Measurements from ENCODE around the gene B4GALNT2. TPM values are rescaled to one million over a fixed set of nuclear protein-coding genes. Genes with fewer than 3 reads are reported as not detected.
"Not testable (repeated sequence)": the region's sequence is repeated elsewhere in the genome, so short reads cannot be mapped to it uniquely, and the experiment has no call there.

The B4GALNT2 gene
- total RNA-seq, 4 donors from 2014 or later: 0.33 to 10.1 (median 3.9) TPM

DNA sequence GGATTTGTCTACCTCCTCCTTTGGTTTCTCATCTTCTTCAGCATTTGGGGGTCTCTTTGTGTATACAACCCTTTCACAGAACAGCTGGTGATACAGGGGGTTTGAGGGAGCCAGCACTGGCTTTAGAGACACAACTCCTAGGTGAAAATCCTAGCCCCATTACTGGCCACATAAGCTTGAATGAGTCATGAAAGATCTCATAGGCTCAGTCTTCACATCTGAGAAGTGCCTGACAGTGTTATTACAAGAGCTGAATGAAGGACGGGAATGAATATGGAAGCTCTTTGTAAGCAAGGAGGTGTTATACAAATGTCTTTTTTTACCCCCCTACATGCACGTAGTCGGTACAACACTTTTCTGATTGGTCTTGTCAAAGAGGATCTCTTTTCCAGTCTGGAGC is 1.7 kb upstream of the B4GALNT2 start:
- TF ChIP-seq POLR2A (IDR thresholded peaks at IDR 0.05): no peak
- TF ChIP-seq, protein P1, sequence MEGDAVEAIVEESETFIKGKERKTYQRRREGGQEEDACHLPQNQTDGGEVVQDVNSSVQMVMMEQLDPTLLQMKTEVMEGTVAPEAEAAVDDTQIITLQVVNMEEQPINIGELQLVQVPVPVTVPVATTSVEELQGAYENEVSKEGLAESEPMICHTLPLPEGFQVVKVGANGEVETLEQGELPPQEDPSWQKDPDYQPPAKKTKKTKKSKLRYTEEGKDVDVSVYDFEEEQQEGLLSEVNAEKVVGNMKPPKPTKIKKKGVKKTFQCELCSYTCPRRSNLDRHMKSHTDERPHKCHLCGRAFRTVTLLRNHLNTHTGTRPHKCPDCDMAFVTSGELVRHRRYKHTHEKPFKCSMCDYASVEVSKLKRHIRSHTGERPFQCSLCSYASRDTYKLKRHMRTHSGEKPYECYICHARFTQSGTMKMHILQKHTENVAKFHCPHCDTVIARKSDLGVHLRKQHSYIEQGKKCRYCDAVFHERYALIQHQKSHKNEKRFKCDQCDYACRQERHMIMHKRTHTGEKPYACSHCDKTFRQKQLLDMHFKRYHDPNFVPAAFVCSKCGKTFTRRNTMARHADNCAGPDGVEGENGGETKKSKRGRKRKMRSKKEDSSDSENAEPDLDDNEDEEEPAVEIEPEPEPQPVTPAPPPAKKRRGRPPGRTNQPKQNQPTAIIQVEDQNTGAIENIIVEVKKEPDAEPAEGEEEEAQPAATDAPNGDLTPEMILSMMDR (IDR thresholded peaks at IDR 0.05): no peak
- Histone ChIP-seq H3K27ac (no peak overlapping the region), H3K4me3 (replicated peaks in 1 of 3) (no peak overlapping the region), H3K36me3 (no peaks in the 10 kb centered on the region), H3K9me3 (no peaks in the 10 kb centered on the region), H3K4me1 (peaks cover 5 to 21% of the 10 kb centered on the region in 2 donors), H3K27me3 (no peaks in the 10 kb centered on the region)
- no peak for DNase-seq
- WGBS, 2 donors: 87 to 91% methylated on average over 3 of the region's 3 CpGs
- intact Hi-C loops (cut with DNase I): no loop called here

DNA sequence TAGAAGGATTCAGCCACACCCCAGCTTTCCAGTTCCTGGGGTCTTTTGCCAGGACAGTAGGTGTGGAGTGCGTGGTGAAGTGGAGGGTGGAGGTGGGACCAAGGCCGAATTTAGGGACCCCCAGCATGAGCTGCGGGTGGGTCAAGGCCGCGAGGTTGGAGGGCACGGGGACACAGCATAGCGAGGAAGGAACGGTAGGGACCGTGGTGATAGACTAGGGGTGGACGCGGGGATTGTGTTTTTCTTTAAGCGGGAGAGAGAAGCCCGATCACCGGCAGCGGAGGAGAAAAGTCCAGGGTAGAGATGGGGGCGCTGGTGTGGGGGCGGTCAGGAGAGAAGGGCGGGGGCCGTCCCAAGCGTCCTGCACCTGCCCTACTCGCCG is 261 bp upstream of the B4GALNT2 start:
- H3K4me1 ChIP-seq: peaks cover 0 to 12% of the 10 kb centered on the region in 2 donors
- no peaks in the 10 kb centered on the region for H3K27me3 ChIP-seq
- H3K9me3 ChIP-seq: no peaks in the 10 kb centered on the region
- H3K4me3 ChIP-seq (replicated peaks in 1 of 3): peak overlapping the region in 2 of 3 donors; percentile 27 to 41
- no peak for DNase-seq
- intact Hi-C loops (cut with DNase I): no loop called here
- WGBS, 2 donors: 8 to 16% methylated on average over 12 to 14 of the region's 22 CpGs
- TF ChIP-seq POLR2A (IDR thresholded peaks at IDR 0.05): no peak
- TF ChIP-seq, protein P1 (IDR thresholded peaks at IDR 0.05): no peak
- no peaks in the 10 kb centered on the region for H3K36me3 ChIP-seq
- no peak overlapping the region for H3K27ac ChIP-seq

DNA sequence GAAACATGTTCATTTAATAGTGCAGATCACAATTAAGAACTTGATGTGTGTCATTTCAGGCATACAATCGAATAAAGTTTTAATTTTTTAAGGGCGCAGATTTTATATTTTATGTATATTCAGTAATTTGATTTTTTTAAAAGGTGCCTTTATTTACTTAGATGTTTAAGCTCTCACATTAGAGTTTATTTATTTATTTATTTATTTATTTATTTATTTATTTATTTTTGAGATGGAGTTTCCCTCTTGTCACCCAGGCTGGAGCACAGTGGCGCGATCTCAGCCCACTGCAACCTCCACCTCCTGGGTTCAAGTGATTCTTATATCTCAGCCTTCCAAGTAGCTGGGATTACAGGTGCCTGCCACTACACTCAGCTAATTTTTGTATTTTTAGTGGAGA is 3.8 kb downstream of the B4GALNT2 start:
- intact Hi-C loops (cut with DNase I): no loop called here
- no peak for DNase-seq
- no peaks in the 10 kb centered on the region for H3K36me3 ChIP-seq
- H3K27me3 ChIP-seq: no peaks in the 10 kb centered on the region
- peaks cover 0 to 12% of the 10 kb centered on the region in 2 donors for H3K4me1 ChIP-seq
- H3K27ac ChIP-seq: no peak overlapping the region
- 95 to 97% methylated on average over 4 of the region's 4 CpGs for WGBS, 2 donors
- H3K9me3 ChIP-seq: no peaks in the 10 kb centered on the region
- H3K4me3 ChIP-seq (replicated peaks in 1 of 3): no peak overlapping the region
- TF ChIP-seq POLR2A (IDR thresholded peaks at IDR 0.05): no peak
- TF ChIP-seq, protein P1 (IDR thresholded peaks at IDR 0.05): no peak

DNA sequence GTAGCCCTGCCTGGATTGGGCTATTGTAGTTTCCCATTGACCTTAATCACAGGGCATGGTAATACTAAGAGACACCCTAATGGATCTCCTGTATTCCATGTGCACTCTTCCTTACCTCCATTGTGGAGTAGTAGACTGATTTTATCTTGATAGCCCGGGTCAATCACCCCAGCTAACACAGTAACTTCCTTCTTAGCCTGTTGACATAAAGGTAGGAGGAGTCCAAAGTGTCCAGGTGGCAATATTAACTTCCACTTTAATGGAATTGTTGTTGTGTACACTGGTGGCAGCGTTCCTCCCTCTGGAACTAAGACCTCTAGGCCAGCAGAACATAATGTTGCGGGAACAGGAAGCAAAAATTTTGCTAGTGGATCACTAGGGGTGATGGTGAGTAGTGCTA is 13.1 kb downstream of the B4GALNT2 start:
- not testable (repeated sequence) for H3K27me3 ChIP-seq

DNA sequence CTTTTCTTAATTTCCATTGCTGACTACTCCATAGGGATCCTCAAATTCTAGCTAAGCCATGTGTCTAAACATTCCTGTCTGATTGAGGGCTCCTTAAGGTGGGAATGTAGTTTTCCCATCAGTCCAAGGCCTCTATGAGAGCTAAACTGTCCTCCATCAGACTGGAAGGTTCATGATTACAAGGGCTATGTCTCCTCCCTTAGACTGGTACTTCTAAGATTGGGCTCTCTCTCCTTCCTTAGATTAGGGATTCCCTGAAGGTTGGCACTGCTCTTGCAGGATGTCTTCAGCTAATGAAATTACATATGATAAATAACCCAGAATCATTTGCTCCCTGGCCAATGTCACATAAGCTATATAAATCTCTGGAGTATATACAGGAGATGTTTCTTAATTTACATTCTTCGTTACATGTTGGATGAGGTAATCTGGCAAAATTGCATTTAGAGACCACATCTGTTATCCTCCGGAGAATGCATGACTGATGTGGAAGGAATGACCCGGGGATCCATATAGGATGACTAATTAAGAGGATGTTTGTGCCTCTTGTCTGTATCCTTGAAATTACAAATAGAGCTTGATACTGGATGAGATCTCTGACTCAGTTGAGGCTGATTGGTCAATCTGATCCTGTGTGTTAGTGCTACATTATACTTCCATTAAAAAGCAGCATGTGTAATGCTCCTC is 14.2 kb downstream of the B4GALNT2 start:
- Histone ChIP-seq H3K27me3 (no peaks in the 10 kb centered on the region), H3K27ac (no peak overlapping the region), H3K4me3 (replicated peaks in 1 of 3) (no peak overlapping the region), H3K4me1 (peaks cover 5 to 27% of the 10 kb centered on the region in 2 donors), H3K9me3 (no peaks in the 10 kb centered on the region), H3K36me3 (peaks cover 0 to 6% of the 10 kb centered on the region in 2 donors)
- TF ChIP-seq, protein P1 (IDR thresholded peaks at IDR 0.05): no peak
- no peak for TF ChIP-seq POLR2A (IDR thresholded peaks at IDR 0.05)
- intact Hi-C loops (cut with DNase I): no loop called here
- 61 to 81% methylated on average over 3 of the region's 3 CpGs for WGBS, 2 donors
- no peak for DNase-seq

More for the DNA sequence above, 13.1 kb downstream of the B4GALNT2 start:
- H3K27ac ChIP-seq; H3K36me3 ChIP-seq; H3K9me3 ChIP-seq; intact Hi-C loops (cut with DNase I); DNase-seq; H3K4me3 ChIP-seq (replicated peaks in 1 of 3): not testable (repeated sequence)
- peaks cover 5 to 23% of the 10 kb centered on the region in 2 donors for H3K4me1 ChIP-seq
- 69 to 83% methylated on average over 3 of the region's 3 CpGs for WGBS, 2 donors

Measured in thyroid gland (tissue), 4 donors.